ENCODE results near the gene SPOCK3.

The SPOCK3 gene

GRCh38 chr4:166956484-166956883, 277.8 kb downstream of the SPOCK3 start:
- no peak for TF ChIP-seq CTCF (IDR thresholded peaks at IDR 0.05; ENCODE audit: low read depth, low read length, missing control alignments)
- no peak overlapping the region for H3K4me3 ChIP-seq (ENCODE audit: low read depth, low read length)
- DNase-seq (ENCODE audit: low read depth): no peak
- in situ Hi-C loops (cut with HindIII; ENCODE audit: low sequenced_read_pairs): no loop called here

- H3K4me3 ChIP-seq (ENCODE audit: low read depth, low read length): no peak overlapping the region
- in situ Hi-C loops (cut with HindIII; ENCODE audit: low sequenced_read_pairs): no loop called here
- TF ChIP-seq CTCF (IDR thresholded peaks at IDR 0.05; ENCODE audit: low read depth, low read length, missing control alignments): no peak
- peak; percentile 22 for DNase-seq (ENCODE audit: low read depth)
Observed at GRCh38 chr4:166941629-166942028, 292.7 kb downstream of the SPOCK3 start.

GRCh38 chr4:166930464-166930863, 303.8 kb downstream of the SPOCK3 start:
- DNase-seq (ENCODE audit: low read depth): no peak
- no peak for TF ChIP-seq CTCF (IDR thresholded peaks at IDR 0.05; ENCODE audit: low read depth, low read length, missing control alignments)
- in situ Hi-C loops (cut with HindIII; ENCODE audit: low sequenced_read_pairs): no loop called here
- no peak overlapping the region for H3K4me3 ChIP-seq (ENCODE audit: low read depth, low read length)

- no peak for DNase-seq (ENCODE audit: low read depth)
- TF ChIP-seq CTCF (IDR thresholded peaks at IDR 0.05; ENCODE audit: low read depth, low read length, missing control alignments): no peak
- in situ Hi-C loops (cut with HindIII; ENCODE audit: low sequenced_read_pairs): no loop called here
- no peak overlapping the region for H3K4me3 ChIP-seq (ENCODE audit: low read depth, low read length)
Observed at GRCh38 chr4:166924424-166924823, 309.9 kb downstream of the SPOCK3 start.

GRCh38 chr4:166913926-166914325, 320.4 kb downstream of the SPOCK3 start:
- in situ Hi-C loops (cut with HindIII; ENCODE audit: low sequenced_read_pairs): no loop called here

GRCh38 chr4:166903408-166903807, 330.9 kb downstream of the SPOCK3 start:
- no peak overlapping the region for H3K4me3 ChIP-seq (ENCODE audit: low read depth, low read length)
- no peak for DNase-seq (ENCODE audit: low read depth)
- no peak for TF ChIP-seq CTCF (IDR thresholded peaks at IDR 0.05; ENCODE audit: low read depth, low read length, missing control alignments)
- in situ Hi-C loops (cut with HindIII; ENCODE audit: low sequenced_read_pairs): no loop called here

More at GRCh38 chr4:166913926-166914325, 320.4 kb downstream of the SPOCK3 start:
- no peak overlapping the region for H3K4me3 ChIP-seq (ENCODE audit: low read depth, low read length)
- no peak for TF ChIP-seq CTCF (IDR thresholded peaks at IDR 0.05; ENCODE audit: low read depth, low read length, missing control alignments)
- no peak for DNase-seq (ENCODE audit: low read depth)

GRCh38 chr4:166902941-166903340, 331.4 kb downstream of the SPOCK3 start:
- in situ Hi-C loops (cut with HindIII; ENCODE audit: low sequenced_read_pairs): no loop called here
- no peak for DNase-seq (ENCODE audit: low read depth)
- no peak overlapping the region for H3K4me3 ChIP-seq (ENCODE audit: low read depth, low read length)
- no peak for TF ChIP-seq CTCF (IDR thresholded peaks at IDR 0.05; ENCODE audit: low read depth, low read length, missing control alignments)
